Neural cell (in vitro differentiated cells): Measurements from ENCODE around the gene MID1.

Experiments used
- CTCF ChIP-seq: fragments of 450-650 bp; IDR thresholded peaks from 2 replicates; pipeline ENCODE4 v1.5.1; 2014; ENCODE audit warnings: antibody characterized with exemption, mild to moderate bottlenecking, moderate library complexity; ENCODE audit not compliant: poor library complexity, severe bottlenecking
- SMC3 ChIP-seq: fragments of 450-650 bp; conservative IDR thresholded peaks from 2 replicates; pipeline ENCODE4 v1.6.1; 2014; ENCODE audit warnings: antibody characterized with exemption, mild to moderate bottlenecking, moderate library complexity; ENCODE audit not compliant: poor library complexity

GRCh38 chrX:10509397-10509796 lies 111.0 kb downstream of the MID1 start:
- no peak for TF ChIP-seq CTCF
- TF ChIP-seq SMC3 = no peak
